Left renal cortex interstitium (tissue), 4 donors: ENCODE data around the gene FARS2. TPM values are rescaled to one million over a fixed set of nuclear protein-coding genes. Genes with fewer than 3 reads are reported as not detected.
"Not testable (repeated sequence)": the region's sequence is repeated elsewhere in the genome, so short reads cannot be mapped to it uniquely, and the experiment has no call there.

Experiments used
- DNase-seq, 4 donors: peaks; one replicate each; pipeline ENCODE4 v3.0.0-alpha.2; 2013; ENCODE audit warnings: low read depth in 4 of 4, low spot score in 2 of 4, missing footprints in 1 of 4
- polyA plus RNA-seq, 4 donors: library from polyadenylated mRNA; unstranded; fragments of 120-200 nt; gene quantifications; one replicate each; pipeline ENCODE4 v1.2.1, GENCODE V29; 2013; ENCODE audit not compliant: insufficient read length in 4 of 4

FARS2 gene
- polyA plus RNA-seq, 4 donors, result 20.4 to 23.0 (median 21.8) TPM

- no peak for DNase-seq
These were observed 509.9 kb downstream of the FARS2 start for GRCh38 chr6:5771211-5771610.

GRCh38 chr6:5771759-5772390 lies 510.6 kb downstream of the FARS2 start:
- DNase-seq, result no peak

GRCh38 chr6:5772408-5773120 lies 511.3 kb downstream of the FARS2 start:
- no peak for DNase-seq

- no peak for DNase-seq
These were observed 514.8 kb downstream of the FARS2 start for GRCh38 chr6:5776104-5776503.

- DNase-seq, result no peak
These were observed 515.5 kb downstream of the FARS2 start for GRCh38 chr6:5776706-5777390.

GRCh38 chr6:5778317-5778857 lies 517.1 kb downstream of the FARS2 start:
- DNase-seq, result no peak

- no peak for DNase-seq
These were observed 517.6 kb downstream of the FARS2 start for GRCh38 chr6:5778906-5779305.

GRCh38 chr6:5781019-5781418 lies 519.7 kb downstream of the FARS2 start:
- DNase-seq, result no peak

GRCh38 chr6:5781966-5782556 lies 520.7 kb downstream of the FARS2 start:
- DNase-seq, result no peak

GRCh38 chr6:5782783-5783547 lies 521.7 kb downstream of the FARS2 start:
- DNase-seq, result no peak

GRCh38 chr6:5783584-5784089 lies 522.3 kb downstream of the FARS2 start:
- no peak for DNase-seq

- DNase-seq, result no peak
These were observed 523.9 kb downstream of the FARS2 start for GRCh38 chr6:5785249-5785648.

GRCh38 chr6:5786321-5786968 lies 525.1 kb downstream of the FARS2 start:
- DNase-seq, result no peak

- DNase-seq, result no peak
These were observed 525.8 kb downstream of the FARS2 start for GRCh38 chr6:5786969-5787720.

GRCh38 chr6:5789426-5789825 lies 528.1 kb downstream of the FARS2 start:
- DNase-seq, result not testable (repeated sequence)

- not testable (repeated sequence) for DNase-seq
These were observed 535.2 kb downstream of the FARS2 start for GRCh38 chr6:5796555-5796954.

GRCh38 chr6:5806406-5806805 lies 545.1 kb downstream of the FARS2 start:
- not testable (repeated sequence) for DNase-seq

GRCh38 chr6:5809450-5809849 lies 548.1 kb downstream of the FARS2 start:
- no peak for DNase-seq

GRCh38 chr6:5811997-5812396 lies 550.7 kb downstream of the FARS2 start:
- DNase-seq, result no peak
